ENCODE results near the gene LITAF. TPM values are rescaled to one million over a fixed set of nuclear protein-coding genes. Genes with fewer than 3 reads are reported as not detected.
A peak's percentile ranks its signal among the peaks of the same experiment; 100 is the strongest.

Gene LITAF
- total RNA-seq, 1 experiment from 2014 or later, result 84.2 TPM

DNA sequence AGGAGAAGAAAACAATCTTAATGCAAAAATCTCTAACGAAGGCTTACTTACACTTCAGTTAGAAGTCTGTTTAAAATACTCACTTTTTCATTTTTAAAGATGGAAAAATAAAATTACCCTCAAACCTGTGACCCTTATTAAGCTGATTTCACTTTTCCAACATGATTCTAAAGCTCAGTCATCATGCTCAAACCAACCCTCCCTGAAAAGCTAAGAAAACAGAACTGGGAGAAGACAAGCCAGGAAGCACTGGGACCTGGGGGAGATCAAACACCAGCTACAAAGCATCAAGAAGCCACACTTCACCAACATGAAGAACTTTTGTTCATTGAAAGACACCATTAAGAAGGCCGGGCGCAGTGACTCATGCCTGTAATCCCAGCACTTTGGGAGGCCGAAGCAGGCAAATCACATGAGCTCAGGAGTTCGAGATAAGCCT lies 88.8 kb downstream of the LITAF start (continued):
- TF ChIP-seq YY1 (IDR thresholded peaks at IDR 0.05; ENCODE audit: extremely low read depth, insufficient replicate concordance, low read depth, low read length), result peak; percentile 32
- no peak for TF ChIP-seq ZFX (IDR thresholded peaks at IDR 0.05)

Other genes starting within 250 kb of the LITAF start
- 19.9 TPM for gene RMI2, start 241.5 kb downstream of the LITAF start, total RNA-seq (2021; ENCODE audit: unreplicated experiment)
- 12.2 TPM for gene SNN, start 81.5 kb upstream of the LITAF start, total RNA-seq (2021; ENCODE audit: unreplicated experiment)
- 26.8 TPM for gene TXNDC11, start 155.9 kb upstream of the LITAF start, total RNA-seq (2021; ENCODE audit: unreplicated experiment)
- gene ZC3H7A, start 210.3 kb upstream of the LITAF start, total RNA-seq (2021; ENCODE audit: unreplicated experiment), result 33.4 TPM

Data from HCT116 (cell line).